GM12878 (cell line): ENCODE results near the gene FDX1. TPM values are rescaled to one million over a fixed set of nuclear protein-coding genes. Genes with fewer than 3 reads are reported as not detected.
"Not testable (repeated sequence)": the region's sequence is repeated elsewhere in the genome, so short reads cannot be mapped to it uniquely, and the experiment has no call there.

Source experiments
- ATAC-seq: fragments of 200-7000 bp; cut with Tn5 transposase; 3 replicates; pipeline ENCODE4 v1.9.1; 2020; ENCODE audit warnings: mild to moderate bottlenecking, moderate library complexity
- BruUV-seq: library from RNA; stranded (reverse); fragments of 400-500 nt; replicated peaks from 2 replicates; lab custom pipeline; 2021; lab: Mats Ljungman, UMichigan
- CTCF ChIA-PET: fragments of 300-600 bp; sonication (Branson Sonifier 250); formaldehyde crosslinking; extraction: SDS; loops from one replicate; lab custom pipeline; 2021; ENCODE audit warnings: inconsistent platforms; lab: Yijun Ruan, JAX
- POLR2A ChIA-PET: fragments of 350-600 bp; formaldehyde crosslinking; extraction: SDS; loops from one replicate; lab custom pipeline; 2021; ENCODE audit warnings: inconsistent platforms; lab: Charles Lee
- RAD21 ChIA-PET: fragments of 300-600 bp; sonication (Branson Sonifier 250); formaldehyde crosslinking; loops from one replicate; lab custom pipeline; 2023; ENCODE audit warnings: antibody characterized with exemption; ENCODE audit not compliant: unreplicated experiment; lab: Charles Lee
- SMC1A ChIA-PET: fragments of 300-600 bp; sonication (Branson Sonifier 250); formaldehyde crosslinking; loops from one replicate; lab custom pipeline; 2023; ENCODE audit not compliant: unreplicated experiment, uncharacterized antibody; lab: Charles Lee
- DNase-seq: peaks from one replicate; pipeline ENCODE4 v3.0.0-alpha.2; 2011; ENCODE audit warnings: low read depth, low spot score
- FAIRE-seq: peaks from 3 replicates; lab custom pipeline; 2011; peaks lifted over from hg19 to GRCh38; lab: Jason Lieb, UNC
- H2AFZ ChIP-seq: 2 replicates; pipeline ENCODE4 v1.6.0; 2011; ENCODE audit warnings: low read depth, low read length, control low read depth; ENCODE audit not compliant: control insufficient read depth
- H3K27ac ChIP-seq: 2 replicates; pipeline ENCODE4 v1.5.1; 2011; ENCODE audit warnings: control low read depth; ENCODE audit not compliant: control insufficient read depth, insufficient read depth
- H3K27me3 ChIP-seq, 2 experiments: replicated peaks in 1 of 2; 2 replicates each; pipeline versions ENCODE4 v1.6.0 to v1.6.1; 2011; ENCODE audit warnings: low read length in 1 of 2; ENCODE audit not compliant: control insufficient read depth in 2 of 2, insufficient read depth in 2 of 2
- H3K36me3 ChIP-seq, 2 experiments: 2 replicates each; pipeline ENCODE4 v1.5.1; 2011; ENCODE audit warnings: low read length in 1 of 2; ENCODE audit not compliant: control insufficient read depth in 2 of 2, insufficient read depth in 2 of 2
- H3K4me1 ChIP-seq: 2 replicates; pipeline ENCODE4 v1.6.1; 2011; ENCODE audit warnings: mild to moderate bottlenecking, low read length, moderate library complexity, mixed read lengths; ENCODE audit not compliant: control insufficient read depth, insufficient read depth
- H3K4me2 ChIP-seq: 2 replicates; pipeline ENCODE4 v1.6.0; 2011; ENCODE audit warnings: control low read depth; ENCODE audit not compliant: control insufficient read depth, insufficient read depth
- H3K4me3 ChIP-seq: fragments of 200-600 bp; sonication (generic); 2 replicates; pipeline ENCODE4 v1.5.1; 2016
- H3K79me2 ChIP-seq: 2 replicates; pipeline ENCODE4 v1.6.0; 2011; ENCODE audit warnings: low read length; ENCODE audit not compliant: control insufficient read depth, insufficient read depth
- H3K9ac ChIP-seq: 2 replicates; pipeline ENCODE4 v1.8.0; 2011; ENCODE audit warnings: low read length, control low read depth, mixed read lengths; ENCODE audit not compliant: control insufficient read depth, insufficient read depth
- H3K9me3 ChIP-seq: replicated peaks from 3 replicates; pipeline ENCODE4 v1.5.1; 2011; ENCODE audit warnings: mild to moderate bottlenecking, low read length; ENCODE audit not compliant: control insufficient read depth, insufficient read depth
- H4K20me1 ChIP-seq: 2 replicates; pipeline ENCODE4 v1.6.0; 2011; ENCODE audit not compliant: control insufficient read depth, insufficient read depth
- MTA2 ChIP-seq: fragments of 450-650 bp; IDR thresholded peaks from 2 replicates; pipeline ENCODE4 v1.6.1; 2016; ENCODE audit warnings: low read depth, mild to moderate bottlenecking, moderate library complexity
- POLR2A ChIP-seq: IDR thresholded peaks from 2 replicates; pipeline ENCODE4 v1.6.1; 2011; ENCODE audit warnings: low read depth, mild to moderate bottlenecking, low read length
- WGBS: methylation state at CpG from one replicate; pipeline ENCODE4 v1.1.6; 2016; ENCODE audit warnings: low lambda C conversion rate; ENCODE audit not compliant: insufficient replicate concordance, insufficient coverage; ENCODE audit errors: missing lambda C conversion rate; 5-methylcytosine and 5-hydroxymethylcytosine counted together
- in situ Hi-C: fragments of 300-500 bp; cut with MboI; formaldehyde crosslinking; loops from 9 replicates; pipeline ENCODE4 v1.14.3; 2018; ENCODE audit warnings: mixed read lengths
- intact Hi-C: fragments of 100-400 bp; cut with micrococcal nuclease; formaldehyde crosslinking; loops from one replicate; pipeline ENCODE4 v1.14.2; 2022; ENCODE audit not compliant: unreplicated experiment
- polyA plus RNA-seq, 11 experiments: library from polyadenylated mRNA; depleted of rRNA in 4 of 11; unstranded in 6 of 11; stranded (reverse) in 5 of 11; fragments of >200 nt; fragmentation: Nextera tagmentation in 4 of 11; fragmentation: Illumina TruSeq in 1 of 11; extraction: Ambion mirVana in 4 of 11; extraction: Trizol in 1 of 11; gene quantifications; 1 replicate in 1 of 11; 2 replicates in 10 of 11; pipeline versions ENCODE4 v1.2.1 to v1.2.3, GENCODE V29; 2011 to 2016; ENCODE audit warnings: inconsistent platforms in 2 of 11, missing spikeins in 2 of 11, low read depth in 1 of 11
- total RNA-seq, 4 experiments: library from RNA; depleted of rRNA in 3 of 4; stranded (reverse); fragments of >200 nt in 3 of 4; fragmentation: Illumina TruSeq in 1 of 4; extraction: Trizol in 1 of 4; gene quantifications; 2 replicates each; pipeline versions ENCODE4 v1.2.1 to v1.2.3, GENCODE V29; 2013 to 2021

The FDX1 gene
- total and polyA plus RNA-seq, 10 of the 15 experiments (the other 5 are each of a cell fraction or from before 2014, with no cell fraction given): 3.9 to 20.3 (median 8.1) TPM

GRCh38 chr11:110392056-110392455 lies 37.7 kb upstream of the FDX1 start:
- intact Hi-C loops (no loop called here), in situ Hi-C loops (no loop called here)
- no peak for ATAC-seq
- Histone ChIP-seq H3K79me2 (no peaks in the 10 kb centered on the region), H3K27ac (no peak overlapping the region), H2AFZ (no peak overlapping the region), H3K9ac (no peak overlapping the region), H3K9me3 (no peaks in the 10 kb centered on the region; the same call in 2 of the 3 replicates), H3K4me3 (no peak overlapping the region), H4K20me1 (no peaks in the 10 kb centered on the region), H3K4me1 (no peaks in the 10 kb centered on the region), H3K27me3 (no peaks in the 10 kb centered on the region), H3K4me2 (no peak overlapping the region), H3K36me3 (no peaks in the 10 kb centered on the region)
- ChIA-PET RAD21 (interaction anchor here (0.6 to 0.7 kb wide), 2 partner anchors 335 to 1370 kb away, joined by 3 read pairs; no protein-coding TSS in a partner anchor), SMC1A (interaction anchor here (1.0 kb wide), 1 partner anchor 187 kb away, joined by 3 read pairs; no protein-coding TSS in a partner anchor), POLR2A (interaction anchor here (0.7 kb wide), 1 partner anchor 753 kb away, joined by 5 read pairs; no protein-coding TSS in a partner anchor), CTCF (interaction anchor here (0.6 to 1.0 kb wide), 2 partner anchors 113 to 1840 kb away, joined by 3 read pairs; no protein-coding TSS in a partner anchor)
- no TSS peak for BruUV-seq
- whole genome bisulfite sequencing: 61% methylated on average over 3 of the region's 3 CpGs
- no peak for FAIRE-seq
- TF ChIP-seq POLR2A (no peak), MTA2 (no peak)
- no peak for DNase-seq

- H2AFZ ChIP-seq, RAD21 ChIA-PET, ATAC-seq, H3K9ac ChIP-seq, H3K27ac ChIP-seq, H3K4me2 ChIP-seq, DNase-seq, H4K20me1 ChIP-seq, H3K27me3 ChIP-seq, H3K9me3 ChIP-seq, H3K4me3 ChIP-seq, intact Hi-C loops, BruUV-seq, in situ Hi-C loops, SMC1A ChIA-PET, POLR2A ChIA-PET, H3K4me1 ChIP-seq, H3K36me3 ChIP-seq, FAIRE-seq, H3K79me2 ChIP-seq: not testable (repeated sequence)
- WGBS: 40% methylated on average over 8 of the region's 8 CpGs
- CTCF ChIA-PET: interaction anchor here (1.0 to 2.0 kb wide), 4 partner anchors 9 to 37 kb away, joined by 3 to 7 read pairs (median 4); no protein-coding TSS in a partner anchor
Observed at GRCh38 chr11:110397668-110398286, 32.0 kb upstream of the FDX1 start.

GRCh38 chr11:110403585-110403984 lies 26.2 kb upstream of the FDX1 start:
- H3K36me3 ChIP-seq, H3K9me3 ChIP-seq, in situ Hi-C loops, H4K20me1 ChIP-seq, H3K27ac ChIP-seq, H3K9ac ChIP-seq, intact Hi-C loops, H3K4me2 ChIP-seq, H2AFZ ChIP-seq, SMC1A ChIA-PET, H3K4me3 ChIP-seq, POLR2A ChIA-PET, H3K4me1 ChIP-seq, ATAC-seq, CTCF ChIA-PET, BruUV-seq, DNase-seq, H3K79me2 ChIP-seq, FAIRE-seq, H3K27me3 ChIP-seq, RAD21 ChIA-PET: not testable (repeated sequence)
- 36% methylated on average over 5 of the region's 5 CpGs for WGBS
